HG02571 (cell line): ENCODE measurements around the gene GLP2R.

Experiments used
- ATAC-seq: cut with Tn5 transposase; IDR thresholded peaks from one replicate; pipeline ENCODE4 v1.9.1; 2021; ENCODE audit warnings: mild to moderate bottlenecking, moderate library complexity; ENCODE audit not compliant: unreplicated experiment

The GLP2R gene

DNA sequence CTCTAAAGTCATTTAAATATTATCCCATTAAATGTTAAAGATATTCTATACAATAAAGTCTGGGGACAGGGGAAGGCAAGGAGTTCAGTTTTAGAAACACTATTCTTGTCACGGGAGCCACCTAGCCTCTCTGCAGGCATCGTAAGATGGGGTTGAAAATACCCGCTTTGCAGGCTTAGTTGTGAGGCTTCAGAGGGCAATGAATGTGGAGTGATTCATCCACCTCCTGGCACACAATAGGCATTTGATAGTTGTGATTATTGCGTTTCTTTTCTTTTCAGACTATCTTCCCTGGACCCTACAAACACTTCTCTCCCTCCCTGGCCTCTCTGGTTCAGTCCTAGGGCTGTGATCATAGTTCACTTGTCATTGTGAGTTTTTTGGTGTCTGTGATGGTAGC, 19.6 kb downstream of the GLP2R start:
- ATAC-seq, result no peak

DNA sequence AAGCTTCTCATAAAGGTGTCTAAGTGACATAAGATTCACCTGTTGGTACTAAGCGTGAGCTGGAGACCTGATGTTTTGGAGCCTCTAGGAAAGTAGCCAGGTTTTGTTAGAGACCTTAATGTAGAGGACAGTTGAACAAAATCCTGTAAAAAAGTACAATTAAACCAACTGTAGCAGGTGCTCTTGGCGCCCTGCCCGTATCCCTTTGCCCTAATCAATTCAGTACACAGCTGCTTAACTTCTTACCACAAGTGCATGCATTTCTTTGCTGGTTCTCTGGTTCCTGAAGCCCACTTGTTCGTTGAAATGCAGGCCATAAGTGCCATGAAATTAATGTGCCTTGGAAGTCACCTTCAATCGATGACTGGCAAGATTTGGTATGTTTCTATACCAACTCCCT, 24.4 kb downstream of the GLP2R start:
- no peak for ATAC-seq

GRCh38 chr17:9854255-9854654, 28.5 kb downstream of the GLP2R start:
- ATAC-seq, result no peak

DNA sequence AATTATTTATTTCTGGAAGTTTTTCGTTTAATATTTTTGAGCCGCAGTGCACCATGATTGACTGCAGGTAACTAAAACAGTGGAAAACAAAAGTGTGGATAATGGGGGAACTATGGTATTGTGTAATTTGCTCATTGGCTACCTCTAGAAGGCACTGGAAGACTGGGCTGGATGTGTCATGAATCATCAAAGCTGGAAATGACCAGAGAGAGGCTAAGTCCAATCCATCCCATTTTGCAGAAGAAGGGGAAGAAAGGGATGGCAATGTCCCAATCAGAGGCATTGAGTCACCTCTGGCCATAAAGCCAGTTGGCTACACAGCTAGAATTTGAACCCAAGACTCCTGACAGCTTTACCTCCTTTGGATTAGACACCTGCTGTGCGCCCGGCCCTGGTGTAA, 29.3 kb downstream of the GLP2R start:
- no peak for ATAC-seq

GRCh38 chr17:9859781-9860180, 34.1 kb downstream of the GLP2R start:
- no peak for ATAC-seq

- ATAC-seq, result no peak
Measured at GRCh38 chr17:9860851-9861250, 35.1 kb downstream of the GLP2R start.

GRCh38 chr17:9862220-9862619, 36.5 kb downstream of the GLP2R start:
- ATAC-seq, result no peak

- ATAC-seq, result no peak
Measured at GRCh38 chr17:9862949-9863348, 37.2 kb downstream of the GLP2R start.

GRCh38 chr17:9865586-9865985, 39.9 kb downstream of the GLP2R start:
- no peak for ATAC-seq

DNA sequence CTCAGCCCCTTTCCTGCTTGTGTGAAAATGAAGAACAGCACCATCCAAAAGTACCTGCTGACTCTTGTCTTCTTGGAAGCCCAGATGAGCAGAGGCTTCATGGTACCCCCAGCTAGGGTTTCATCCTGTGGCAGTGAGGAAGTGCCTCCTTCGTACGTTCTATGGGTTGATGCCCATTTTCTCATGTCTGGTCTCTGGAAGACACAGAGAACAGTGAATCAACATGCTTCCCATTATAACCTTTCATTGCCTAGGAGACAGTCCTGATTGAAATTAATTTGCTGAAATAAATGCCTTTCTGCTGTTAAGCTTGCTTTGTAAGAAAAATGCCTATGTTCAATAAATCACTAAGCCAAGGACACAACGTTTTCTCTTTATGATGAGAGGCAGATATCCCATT, 42.8 kb downstream of the GLP2R start:
- ATAC-seq, result no peak

GRCh38 chr17:9872852-9873251, 47.1 kb downstream of the GLP2R start:
- no peak for ATAC-seq

- no peak for ATAC-seq
Measured at GRCh38 chr17:9874722-9875121, 49.0 kb downstream of the GLP2R start.

- ATAC-seq, result no peak
Measured at GRCh38 chr17:9875441-9875840, 49.7 kb downstream of the GLP2R start.

- ATAC-seq, result no peak
Measured at GRCh38 chr17:9878356-9878755, 52.6 kb downstream of the GLP2R start.

GRCh38 chr17:9878786-9879525, 53.2 kb downstream of the GLP2R start:
- no peak for ATAC-seq

- ATAC-seq, result no peak
Measured at GRCh38 chr17:9880582-9880999, 54.9 kb downstream of the GLP2R start.

GRCh38 chr17:9883451-9883850, 57.7 kb downstream of the GLP2R start:
- ATAC-seq, result no peak

DNA sequence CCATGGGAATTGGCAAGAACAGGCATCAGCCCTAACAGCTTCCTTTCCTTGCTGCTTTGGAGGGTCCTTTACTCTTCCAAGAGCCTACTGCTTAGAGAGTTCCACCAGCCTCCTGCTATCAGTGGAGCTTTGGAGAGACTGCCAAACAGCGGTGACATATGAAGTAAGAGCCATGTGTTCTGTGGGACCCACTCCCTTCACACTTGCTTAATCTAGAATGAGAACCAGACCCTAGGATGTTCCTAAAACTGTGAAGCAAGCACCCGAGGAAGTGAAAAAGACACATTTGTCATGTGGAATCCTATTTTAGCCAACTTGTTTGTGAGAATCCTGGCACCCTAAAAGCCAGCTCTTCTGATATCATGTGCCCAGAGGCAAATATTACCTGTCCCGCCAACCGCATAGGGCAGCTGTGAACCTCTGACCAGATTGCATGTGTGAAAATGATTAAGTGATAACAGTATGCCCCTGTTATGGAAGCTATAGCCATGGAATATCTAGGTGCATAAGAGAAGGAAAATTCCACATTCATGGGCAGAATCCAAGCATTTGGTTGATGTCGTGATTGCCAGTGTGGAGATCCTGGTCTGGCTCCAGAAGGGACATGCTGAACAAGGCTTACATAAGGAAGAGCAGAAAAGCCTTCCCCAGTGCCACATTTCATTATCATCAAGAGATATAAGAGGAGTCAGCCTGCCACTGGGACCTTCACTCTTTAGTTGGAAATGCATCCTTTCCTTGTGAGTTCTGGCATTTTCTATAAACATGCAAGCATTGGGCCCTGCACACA, 60.6 kb downstream of the GLP2R start:
- no peak for ATAC-seq

- ATAC-seq, result no peak
Measured at GRCh38 chr17:9887508-9887907, 61.8 kb downstream of the GLP2R start.

DNA sequence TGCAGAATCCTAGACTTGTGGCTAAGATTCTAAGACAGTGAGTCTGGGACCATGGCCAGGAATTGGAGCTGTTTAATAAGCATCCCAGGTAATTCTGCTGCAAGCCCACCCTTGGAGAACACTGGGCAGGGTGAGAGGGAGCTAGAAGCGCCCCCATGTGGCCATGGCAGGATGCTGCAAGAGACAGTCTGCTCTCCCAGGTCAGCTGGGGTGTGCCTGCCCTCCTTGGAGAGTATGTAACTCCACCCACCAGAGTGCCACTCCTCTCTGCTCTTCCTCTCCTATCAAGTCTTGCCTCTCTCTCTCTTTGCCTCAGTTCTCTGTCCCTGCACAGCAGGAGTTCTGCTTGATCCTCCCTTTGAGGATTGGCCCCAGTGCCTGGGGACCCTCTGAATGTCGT, 64.4 kb downstream of the GLP2R start:
- no peak for ATAC-seq

DNA sequence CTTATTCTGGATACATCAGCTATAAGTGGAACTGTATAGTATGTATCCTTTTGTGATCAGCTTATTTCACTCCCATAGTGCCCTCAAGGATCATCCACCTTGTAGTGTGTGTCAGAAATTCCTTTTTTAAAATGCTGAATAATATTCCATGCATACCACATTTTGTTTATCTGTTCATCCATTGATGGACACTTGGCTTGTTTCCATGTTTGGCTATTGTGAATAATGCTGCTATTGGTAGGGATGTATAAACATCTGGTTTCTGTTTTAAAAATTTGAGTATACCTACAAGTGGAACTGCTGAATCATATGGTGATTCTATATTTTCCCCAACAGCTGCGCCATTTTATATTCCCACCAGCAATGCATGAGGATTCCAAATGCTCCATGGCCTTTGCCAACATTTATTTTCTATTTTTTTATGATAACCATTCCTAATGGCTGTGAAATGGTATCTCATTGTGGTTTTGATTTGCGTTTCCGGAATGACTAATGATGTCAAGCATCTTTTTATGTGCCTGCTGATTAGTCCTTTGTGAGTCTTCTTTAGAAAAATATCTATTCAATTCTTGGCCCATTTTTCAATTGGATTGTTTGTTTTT, 67.8 kb downstream of the GLP2R start:
- no peak for ATAC-seq

DNA sequence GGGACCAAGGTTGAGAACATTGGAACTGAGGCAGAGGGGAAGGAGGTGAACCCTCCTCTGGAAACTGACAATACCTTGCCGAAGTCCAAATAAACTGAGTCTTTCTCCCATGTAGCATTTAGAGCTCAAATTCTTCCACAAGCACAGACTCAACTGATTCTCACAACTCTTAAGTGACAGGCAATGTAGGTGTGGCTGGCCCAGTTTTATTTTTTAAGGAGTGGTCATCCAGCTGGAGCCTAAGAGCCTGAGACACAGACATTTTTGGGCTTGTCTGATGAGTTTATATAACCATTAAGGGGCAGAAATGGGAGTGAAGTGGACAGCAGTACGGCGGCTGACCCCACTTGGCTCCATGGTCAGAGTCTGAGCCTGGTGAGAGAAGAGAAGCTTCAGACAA, 68.5 kb downstream of the GLP2R start:
- ATAC-seq, result no peak
